Measurements from ENCODE around the gene KRT72.

- TF ChIP-seq CTCF (IDR thresholded peaks at IDR 0.05; ENCODE audit: poor library complexity, severe bottlenecking) = no peak
- TF ChIP-seq TAF1 (IDR thresholded peaks at IDR 0.05; ENCODE audit: low read depth) = no peak
- no peak for TF ChIP-seq POLR2AphosphoS5 (IDR thresholded peaks at IDR 0.05)
- no peak for TF ChIP-seq EZH2 (IDR thresholded peaks at IDR 0.05; ENCODE audit: borderline replicate concordance, insufficient read depth, low read length, poor library complexity, severe bottlenecking)
- TF ChIP-seq REST (IDR thresholded peaks at IDR 0.05; ENCODE audit: borderline replicate concordance) = no peak
- TF ChIP-seq RAD21 (conservative IDR thresholded peaks at IDR 0.05) = no peak
These were observed 6.1 kb upstream of the KRT72 start for GRCh38 chr12:52607314-52607713.
